K562 (cell line): ENCODE results near the gene PLEKHH2. TPM values are rescaled to one million over a fixed set of nuclear protein-coding genes. Genes with fewer than 3 reads are reported as not detected.
A peak's percentile ranks its signal among the peaks of the same experiment; 100 is the strongest.

Source experiments
- CBX1 ChIP-seq: sonication (generic); IDR thresholded peaks from 2 replicates; pipeline ENCODE4 v1.6.1; 2016; ENCODE audit warnings: antibody characterized with exemption, low read depth, mild to moderate bottlenecking
- CHCHD3 ChIP-seq: fragments of 250-450 bp; sonication (Bioruptor Pico); IDR thresholded peaks from 2 replicates; pipeline ENCODE4 v2.1.2; 2022; ENCODE audit warnings: mild to moderate bottlenecking
- DACH1 ChIP-seq: fragments of 450-650 bp; IDR thresholded peaks from 2 replicates; pipeline ENCODE4 v1.6.1; 2018; ENCODE audit not compliant: partially characterized antibody
- E2F8 ChIP-seq: fragments of 450-650 bp; IDR thresholded peaks from 2 replicates; pipeline ENCODE4 v1.7.1; 2018; ENCODE audit warnings: mild to moderate bottlenecking, low read depth; ENCODE audit not compliant: partially characterized antibody
- EGR1 ChIP-seq: fragments of 450-650 bp; conservative IDR thresholded peaks from 2 replicates; pipeline ENCODE4 v1.6.1; 2017; ENCODE audit warnings: mild to moderate bottlenecking
- JUN ChIP-seq, 2 experiments: sonication (generic) in 1 of 2; formaldehyde crosslinking in 1 of 2; IDR thresholded peaks; 2 replicates each; pipeline versions ENCODE4 v1.6.1 to v1.8.0; 2012 to 2022; ENCODE audit warnings: borderline replicate concordance in 2 of 2, mild to moderate bottlenecking in 2 of 2, improper control_type of control experiment in 1 of 2, low read depth in 1 of 2, low read length in 1 of 2, missing genetic modification reagents in 1 of 2
- MED1 ChIP-seq: sonication (generic); formaldehyde crosslinking; IDR thresholded peaks from 2 replicates; pipeline ENCODE4 v1.8.1; 2023; ENCODE audit warnings: missing genetic modification reagents, borderline replicate concordance
- REST ChIP-seq, 2 experiments: fragments of 450-650 bp; formaldehyde crosslinking in 1 of 2; IDR thresholded peaks; 2 replicates each; pipeline versions ENCODE4 v1.4.0 to v1.6.1; 2014 to 2020; ENCODE audit warnings: mild to moderate bottlenecking in 2 of 2, borderline replicate concordance in 1 of 2, low read depth in 1 of 2
- SMAD3 ChIP-seq: fragments of 450-650 bp; formaldehyde crosslinking; conservative IDR thresholded peaks from 2 replicates; pipeline ENCODE4 v1.4.0; 2020; ENCODE audit warnings: mild to moderate bottlenecking
- SRF ChIP-seq, 2 experiments: fragments of 250-450, 450-650 bp in 1 of 2; sonication (Bioruptor Pico) in 1 of 2; sonication (generic) in 1 of 2; formaldehyde crosslinking; IDR thresholded peaks; 2 replicates each; pipeline versions ENCODE4 v1.5.0 to v1.5.1; 2020 to 2022; ENCODE audit warnings: mild to moderate bottlenecking in 1 of 2, missing genetic modification reagents in 1 of 2
- XRCC4 ChIP-seq: IDR thresholded peaks from one replicate; pipeline ENCODE4 v1.6.1; 2011; ENCODE audit not compliant: insufficient read depth, insufficient read length; ENCODE audit errors: extremely low read depth
- XRCC5 ChIP-seq: fragments of 200-400 bp; formaldehyde crosslinking; IDR thresholded peaks from 2 replicates; pipeline ENCODE4 v1.6.1; 2017; ENCODE audit warnings: low read depth, mild to moderate bottlenecking, low read length
- ZC3H8 ChIP-seq: fragments of 450-650 bp; IDR thresholded peaks from 2 replicates; pipeline ENCODE4 v1.6.1; 2017
- ZNF436 ChIP-seq: fragments of 250-450, 450-650 bp; sonication (Bioruptor Pico); formaldehyde crosslinking; IDR thresholded peaks from 2 replicates; pipeline ENCODE4 v1.7.0; 2020; ENCODE audit warnings: mild to moderate bottlenecking
- ZNF561 ChIP-seq: fragments of 450-650 bp; formaldehyde crosslinking; conservative IDR thresholded peaks from 2 replicates; pipeline ENCODE4 v1.4.0; 2020; ENCODE audit warnings: mild to moderate bottlenecking, moderate library complexity
- ZNF584 ChIP-seq: fragments of 200-800 bp; sonication (Bioruptor generic); IDR thresholded peaks from 2 replicates; pipeline ENCODE4 v1.6.1; 2016; ENCODE audit warnings: low read depth, mild to moderate bottlenecking, missing genetic modification characterization, missing compliant biosample characterization
- polyA plus RNA-seq, 8 experiments: library from polyadenylated mRNA; depleted of rRNA in 4 of 8; stranded (reverse) in 5 of 8; unstranded in 3 of 8; fragments of >200 nt; fragmentation: Nextera tagmentation in 2 of 8; fragmentation: Illumina TruSeq in 1 of 8; extraction: Ambion mirVana in 2 of 8; extraction: Trizol in 1 of 8; gene quantifications; 2 replicates each; pipeline versions ENCODE4 v1.2.1 to v1.2.3, GENCODE V29; 2011 to 2014; ENCODE audit warnings: inconsistent platforms in 1 of 8, missing spikeins in 1 of 8
- total RNA-seq, 7 experiments: library from RNA; depleted of rRNA in 6 of 7; stranded (reverse); fragments of >200 nt in 6 of 7; fragmentation: Illumina TruSeq in 2 of 7; extraction: Trizol in 2 of 7; gene quantifications; 2 replicates each; pipeline versions ENCODE4 v1.2.1 to v1.2.3, GENCODE V29; 2011 to 2021; ENCODE audit warnings: low replicate concordance in 1 of 7

PLEKHH2 gene
- total and polyA plus RNA-seq, 9 of the 15 experiments (the other 6 are each of a cell fraction or from before 2014, with no cell fraction given), result 0.77 to 13.5 (median 2.7) TPM

GRCh38 chr2:43611987-43612894 lies 24.8 kb upstream of the PLEKHH2 start (continued):
- TF ChIP-seq REST (IDR thresholded peaks at IDR 0.05; ENCODE audit: borderline replicate concordance) (peak; percentile 72; the same call in 1 of the 2 replicates), REST (CRISPR knock-in tag; IDR thresholded peaks at IDR 0.05; ENCODE audit: low read depth) (no peak), SRF (CRISPR knock-in tag; IDR thresholded peaks at IDR 0.05) (0 out of 4 replicates have a peak, but pooled peaks of 1 of the 2 experiments have one; percentile 12), XRCC5 (no peak), ZC3H8 (no peak), XRCC4 (no peak), JUN (IDR thresholded peaks at IDR 0.05; ENCODE audit: borderline replicate concordance, low read depth, low read length) (0 out of 2 replicates have a peak, but pooled peaks have one; percentile 5), JUN (CRISPR knock-in tag; IDR thresholded peaks at IDR 0.05; ENCODE audit: borderline replicate concordance) (no peak), MED1 (CRISPR knock-in tag) (no peak), ZNF561 (no peak), EGR1 (no peak), E2F8 (peak; percentile 38), SMAD3 (CRISPR knock-in tag) (no peak), ZNF436 (no peak), CBX1 (no peak), CHCHD3 (no peak), ZNF584 (CRISPR knock-in tag) (no peak), DACH1 (no peak)
